ENCODE measurements around the gene AGAP1.

The AGAP1 gene

DNA sequence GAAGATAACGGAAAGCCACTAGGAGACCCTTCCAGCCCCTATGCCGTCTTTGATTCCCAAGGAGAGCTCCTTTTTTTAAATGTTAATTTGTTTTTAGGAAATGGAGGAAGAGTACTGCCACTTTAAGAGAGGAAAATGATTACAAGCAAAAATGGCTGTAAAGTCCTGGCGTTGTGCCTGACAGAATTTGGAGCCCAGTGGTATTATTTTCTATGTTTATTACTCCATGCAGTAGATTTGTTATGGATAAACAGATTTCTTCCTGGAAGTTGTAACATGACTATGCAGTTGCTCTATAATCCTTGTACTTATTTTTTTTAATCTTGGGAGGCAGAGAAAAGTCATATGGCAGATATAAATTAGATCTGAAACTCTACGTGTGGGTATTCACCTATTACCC lies 533.0 kb downstream of the AGAP1 start:
- no peak for DNase-seq

DNA sequence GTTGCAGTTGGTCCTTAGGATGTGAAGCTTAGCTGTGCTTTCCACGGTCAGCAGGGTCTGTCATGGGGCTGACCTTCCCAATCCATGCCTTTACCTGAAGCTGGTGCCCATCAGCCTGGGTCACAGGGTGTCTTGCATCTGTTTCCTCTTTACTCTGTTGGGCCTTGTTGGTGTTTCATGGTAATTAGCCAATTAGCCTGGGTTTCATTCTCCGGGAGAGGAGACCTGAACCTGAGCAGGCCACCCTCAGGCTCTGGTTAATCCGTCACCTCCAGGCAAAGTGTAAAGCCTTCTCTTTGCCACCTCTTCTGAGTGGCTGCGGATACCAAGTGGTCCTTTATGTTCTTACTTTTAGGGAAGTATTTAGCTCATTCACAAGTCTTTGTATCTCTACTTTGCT lies 534.2 kb downstream of the AGAP1 start:
- no peak for DNase-seq

DNA sequence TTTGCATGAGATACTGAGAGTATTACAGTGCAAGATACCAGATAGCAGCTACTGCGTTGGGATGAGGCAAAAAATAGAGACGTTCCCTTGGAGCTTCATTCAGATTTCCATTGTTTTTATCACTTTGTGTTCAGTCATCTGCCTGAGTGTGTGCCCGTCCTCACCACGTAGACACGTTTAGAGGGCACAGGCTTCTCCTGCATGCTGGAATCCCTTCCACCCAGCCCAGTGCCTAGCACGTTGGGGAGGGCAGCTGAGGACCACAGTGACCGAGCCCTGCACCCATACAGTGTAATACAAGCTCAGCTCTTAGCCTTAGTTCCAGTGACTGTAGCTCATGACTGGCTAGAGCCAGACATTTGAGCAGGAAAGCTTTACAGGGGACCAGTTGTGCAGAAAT lies 539.6 kb downstream of the AGAP1 start:
- DNase-seq, result no peak

DNA sequence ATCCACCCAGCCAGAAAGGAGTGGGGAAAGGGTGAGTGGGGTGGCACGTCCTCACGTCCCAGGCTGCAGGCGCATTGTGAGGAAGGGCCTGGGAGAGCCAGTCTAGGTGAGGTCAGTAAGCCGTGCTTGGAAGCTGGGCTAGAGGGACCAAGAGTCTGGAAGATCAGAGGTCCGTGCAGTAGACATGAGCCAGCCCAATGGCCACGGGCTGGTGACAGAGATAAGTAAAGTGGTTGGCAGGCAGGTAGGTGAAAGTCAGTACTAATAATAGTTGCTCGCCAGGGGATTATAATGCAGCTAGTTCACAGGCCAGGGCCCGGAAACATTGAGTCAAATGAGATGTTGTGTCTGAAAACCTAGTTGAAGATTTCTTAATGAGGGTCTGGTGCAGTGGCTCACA lies 541.1 kb downstream of the AGAP1 start:
- DNase-seq, result no peak

DNA sequence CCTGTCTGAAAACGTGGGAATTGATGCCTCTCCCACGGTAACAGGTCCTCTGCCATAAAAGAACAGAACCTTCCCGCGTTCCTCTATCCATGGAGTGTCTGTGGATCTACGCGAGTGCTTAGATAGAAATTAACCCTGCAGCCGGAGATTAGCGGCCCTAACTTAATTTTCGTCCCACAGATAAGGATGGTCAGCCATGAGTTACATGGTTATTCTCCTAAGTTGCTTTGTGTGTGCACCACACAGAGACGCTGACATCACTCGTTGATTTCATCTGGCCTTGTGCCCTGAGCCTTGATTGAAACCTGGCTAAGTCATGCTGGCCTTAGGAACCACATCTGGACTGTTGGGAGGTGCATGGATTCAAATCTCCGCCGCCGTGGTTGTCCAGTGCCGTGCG lies 542.2 kb downstream of the AGAP1 start:
- DNase-seq, result no peak

DNA sequence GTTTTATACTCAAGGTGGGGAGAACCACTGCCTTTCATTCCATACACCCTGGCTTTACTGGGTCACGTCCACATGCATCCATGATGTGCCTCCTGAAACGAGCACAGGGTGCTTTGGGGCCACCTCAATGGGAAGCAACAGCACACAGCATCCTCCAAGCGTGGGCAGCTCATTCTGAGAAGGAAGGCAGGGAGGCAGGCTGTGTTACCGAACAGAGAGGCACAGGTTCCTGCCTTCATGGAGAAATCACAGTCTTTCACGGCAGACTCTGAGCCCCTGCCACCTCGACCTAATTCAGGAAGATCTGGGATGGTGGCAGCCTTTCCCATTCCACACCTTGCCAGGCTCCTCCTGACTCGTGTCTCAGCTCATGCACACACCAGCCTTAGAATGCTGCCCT lies 544.3 kb downstream of the AGAP1 start:
- DNase-seq, result no peak

DNA sequence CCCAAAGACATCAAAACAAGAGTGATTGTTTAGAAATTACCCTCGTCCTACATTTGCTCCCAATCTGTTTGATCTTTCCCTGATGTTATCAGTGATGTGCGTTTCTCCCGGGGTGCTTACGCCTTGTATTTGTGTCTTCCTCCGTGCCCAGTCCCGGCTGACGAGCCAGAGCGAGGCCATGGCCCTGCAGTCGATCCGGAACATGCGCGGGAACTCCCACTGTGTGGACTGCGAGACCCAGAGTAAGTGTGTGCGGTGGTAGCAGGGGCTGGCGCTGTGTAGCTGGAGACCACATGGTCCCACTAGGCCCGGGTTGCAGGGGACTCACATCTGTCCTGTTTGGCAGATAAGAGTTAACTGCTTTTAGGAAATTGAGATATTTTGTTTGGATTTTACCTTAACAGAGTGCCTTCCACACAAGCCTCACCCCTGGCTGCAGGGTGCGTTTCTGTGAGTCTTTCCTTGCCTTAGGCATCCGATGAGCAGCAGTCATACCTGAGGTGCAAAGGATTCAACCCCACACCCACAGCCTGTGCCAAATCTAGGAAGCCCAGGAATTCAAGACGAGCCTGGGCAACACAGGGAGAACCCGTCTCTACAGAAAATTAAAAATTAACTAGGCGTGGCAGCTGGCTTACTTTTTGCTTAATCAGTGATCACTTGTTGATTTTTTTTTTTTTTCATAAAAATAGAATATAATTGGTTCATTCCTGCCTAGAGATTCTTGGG lies 546.9 kb downstream of the AGAP1 start:
- DNase-seq, result no peak

DNA sequence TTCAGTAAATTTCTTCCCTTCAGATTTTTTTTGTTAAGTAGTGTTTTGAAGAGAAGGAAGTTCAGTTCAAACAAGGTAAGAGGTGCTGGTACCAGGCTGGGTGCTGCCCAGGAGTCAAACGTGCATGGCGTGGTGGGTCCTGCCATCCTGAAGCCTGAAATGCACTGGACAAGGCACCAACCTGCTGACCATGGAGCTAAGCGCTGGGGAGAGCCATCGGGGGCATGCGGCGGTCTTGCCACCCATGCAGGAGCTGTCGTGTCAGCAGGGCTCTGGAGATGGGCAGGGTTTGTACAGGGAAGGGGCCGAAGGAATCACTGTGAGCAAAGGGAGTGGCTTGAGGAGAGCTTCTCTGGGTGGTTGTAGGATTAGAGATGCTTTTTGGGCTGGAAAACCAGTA lies 547.8 kb downstream of the AGAP1 start:
- DNase-seq, result no peak

DNA sequence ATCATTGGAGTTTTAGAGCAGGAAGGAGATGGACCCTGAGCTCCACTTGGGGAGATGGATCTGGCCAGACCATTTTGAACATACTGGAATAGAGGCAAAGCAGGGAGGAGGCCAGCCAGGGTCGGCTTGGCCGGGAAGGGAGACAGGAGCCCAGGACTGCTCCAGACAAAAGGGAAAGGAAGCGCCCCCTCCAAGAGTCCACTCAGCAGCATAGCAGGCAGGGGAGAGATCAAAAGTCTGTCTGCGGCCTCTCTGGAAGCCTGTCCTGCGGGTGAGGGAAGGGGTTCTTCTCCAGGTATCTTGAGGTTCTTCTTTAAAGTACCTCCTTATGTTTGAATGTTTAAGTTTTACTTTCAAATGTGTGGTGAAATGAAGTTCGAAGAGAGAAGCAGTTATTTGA lies 548.2 kb downstream of the AGAP1 start:
- no peak for DNase-seq

DNA sequence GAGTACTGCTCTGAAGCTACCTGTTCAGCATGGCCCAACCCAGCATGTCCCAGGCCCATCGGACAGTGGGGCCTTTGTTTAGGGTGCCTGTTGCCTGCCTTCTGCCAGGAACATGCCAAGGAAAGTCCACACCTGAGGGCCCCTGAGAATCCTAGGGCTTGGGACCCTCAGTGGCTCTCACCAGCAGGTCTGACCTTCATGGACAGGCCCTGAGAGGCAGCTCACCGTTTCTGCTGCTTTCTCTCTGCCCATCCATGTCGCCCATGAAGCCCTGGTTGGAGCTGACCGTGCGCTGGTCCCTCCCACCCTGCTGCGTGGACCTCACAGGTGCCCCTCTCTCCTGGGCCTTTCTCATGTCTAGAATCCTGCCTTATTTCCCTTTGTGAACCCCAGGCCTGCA lies 550.3 kb downstream of the AGAP1 start:
- no peak for DNase-seq

DNA sequence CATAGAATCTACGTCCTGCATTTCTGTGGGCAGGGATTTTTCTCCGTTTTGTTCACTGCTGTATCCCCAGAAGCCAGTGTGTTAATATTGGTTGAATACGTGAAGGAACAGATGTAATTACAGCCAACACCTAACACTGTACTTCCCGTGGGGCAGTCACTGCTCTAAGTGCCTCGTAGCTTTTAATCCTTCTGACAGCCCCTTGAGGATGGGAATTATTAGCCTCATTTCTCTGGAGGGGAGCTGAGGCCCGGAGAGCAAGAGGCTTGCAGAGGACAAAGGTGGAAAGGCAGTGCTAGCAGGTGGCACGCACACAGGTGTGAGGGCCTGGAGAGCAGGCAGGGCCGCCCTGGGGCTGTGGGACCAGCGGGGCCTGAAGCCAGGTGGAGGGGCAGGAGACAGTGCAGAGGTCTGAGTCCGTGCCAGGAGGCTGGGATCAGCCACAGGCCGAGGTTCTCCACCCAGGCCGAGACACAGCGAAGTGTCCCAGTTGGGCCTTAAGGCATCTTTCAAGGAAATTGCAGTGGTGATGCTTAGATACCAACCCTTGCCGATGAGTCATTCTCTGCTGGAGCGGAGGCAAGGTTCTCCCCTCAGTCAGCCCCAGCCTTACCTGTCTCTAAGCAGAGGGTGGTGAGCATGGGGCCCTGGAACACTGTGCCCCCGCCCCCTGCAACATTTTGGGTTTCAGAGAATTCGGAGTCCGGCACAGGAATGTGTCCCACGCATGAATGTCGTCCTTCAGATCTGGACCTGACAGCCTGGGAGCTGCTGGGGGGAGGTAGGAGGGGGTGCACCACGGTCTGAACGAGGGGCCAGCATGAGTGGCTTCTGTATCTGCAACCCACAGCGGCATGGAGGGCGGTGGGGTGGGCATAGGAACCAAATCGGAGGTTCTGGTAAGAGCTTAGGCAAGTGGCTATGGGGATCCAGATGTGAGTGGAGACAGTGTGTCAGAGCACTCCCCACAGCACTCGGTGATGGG lies 551.7 kb downstream of the AGAP1 start:
- DNase-seq, result no peak

DNA sequence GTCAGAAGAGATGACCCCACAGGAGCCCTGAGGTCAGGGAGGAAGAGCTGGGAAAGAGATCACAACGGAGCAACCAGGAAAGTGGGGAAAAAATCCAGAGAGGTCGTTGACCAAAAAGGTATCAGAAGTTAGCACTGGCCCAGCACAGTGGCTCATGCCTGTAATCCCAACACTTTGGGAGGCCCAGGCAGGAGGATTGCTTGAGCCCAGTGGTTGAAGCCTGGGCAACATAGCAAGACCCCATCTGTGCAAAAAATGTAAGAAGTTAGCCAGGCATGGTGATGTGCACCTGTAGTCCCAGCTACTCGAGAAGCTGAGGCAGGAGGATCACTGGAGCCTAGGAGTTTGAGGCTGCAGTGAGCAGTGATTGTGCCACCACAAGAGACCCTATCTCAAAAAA lies 552.9 kb downstream of the AGAP1 start:
- DNase-seq, result no peak

DNA sequence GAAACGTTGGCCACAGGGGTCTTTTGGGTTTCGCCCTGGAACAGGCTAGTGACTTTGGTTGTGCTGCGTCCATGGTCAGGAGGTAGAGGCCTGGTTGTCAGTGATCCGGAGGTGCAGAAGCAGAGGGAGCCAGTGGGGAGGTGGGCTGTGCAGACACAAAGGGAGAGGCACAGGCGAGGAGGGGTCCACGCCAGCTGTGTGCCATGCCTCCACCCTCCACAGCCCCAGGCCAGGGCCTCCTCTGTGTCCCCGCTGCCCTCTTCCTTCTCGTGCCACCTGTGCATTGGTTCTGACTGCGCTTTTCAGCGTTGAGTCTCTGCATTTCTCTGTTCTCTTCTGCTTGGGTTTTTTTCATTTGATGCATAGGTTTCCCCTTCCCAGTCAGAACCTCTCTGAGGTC lies 553.3 kb downstream of the AGAP1 start:
- DNase-seq, result no peak

DNA sequence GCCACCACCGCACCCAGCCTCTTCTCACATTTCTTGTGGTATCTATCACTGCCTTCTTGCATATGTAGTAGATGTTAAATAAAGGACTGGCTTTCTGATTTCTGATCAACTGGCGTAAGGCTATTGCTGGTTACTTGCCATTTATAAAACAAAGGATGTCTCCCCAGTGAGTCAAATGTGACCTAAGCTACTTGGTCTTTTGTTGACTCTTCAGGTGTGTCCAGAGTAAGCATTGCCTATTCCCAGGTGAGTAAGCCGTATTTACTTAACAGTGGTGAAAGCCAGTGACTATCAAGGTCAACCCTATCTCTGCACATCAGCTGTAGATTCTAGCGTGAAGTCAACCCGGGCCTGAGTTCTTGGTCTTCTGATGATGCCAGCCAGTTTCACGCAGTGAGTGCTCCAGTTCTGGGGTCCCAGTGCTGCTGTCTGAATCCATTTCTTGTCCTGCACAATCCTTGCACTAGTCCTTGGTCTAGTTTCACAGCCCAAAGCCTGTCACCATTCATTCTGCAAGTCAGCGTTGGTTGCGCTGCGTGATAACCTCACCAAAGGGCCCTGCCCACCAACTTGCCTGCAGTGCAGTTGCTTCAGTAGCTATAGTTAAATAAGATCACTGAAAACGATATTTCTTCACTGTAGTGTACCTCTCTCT lies 554.2 kb downstream of the AGAP1 start:
- DNase-seq, result no peak

DNA sequence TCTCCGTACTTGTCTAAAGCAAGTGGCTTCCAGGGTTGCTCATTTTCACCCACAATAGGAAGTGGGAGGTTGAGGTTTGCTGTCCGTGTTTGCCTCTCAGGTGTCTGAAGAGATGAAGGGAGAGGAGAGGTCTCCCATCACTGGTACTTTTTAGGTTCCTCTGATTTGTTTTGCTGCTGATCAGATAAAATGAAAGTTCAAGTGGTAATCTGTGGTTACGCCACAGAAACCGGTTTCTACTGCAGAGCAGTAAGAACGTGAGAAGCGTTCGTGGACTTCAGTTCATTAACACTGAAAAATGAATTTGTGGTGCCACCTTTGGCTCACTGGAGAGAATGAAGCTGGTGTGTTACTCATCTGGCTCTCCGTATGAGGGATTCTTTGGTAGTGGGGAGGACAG lies 556.1 kb downstream of the AGAP1 start:
- no peak for DNase-seq

DNA sequence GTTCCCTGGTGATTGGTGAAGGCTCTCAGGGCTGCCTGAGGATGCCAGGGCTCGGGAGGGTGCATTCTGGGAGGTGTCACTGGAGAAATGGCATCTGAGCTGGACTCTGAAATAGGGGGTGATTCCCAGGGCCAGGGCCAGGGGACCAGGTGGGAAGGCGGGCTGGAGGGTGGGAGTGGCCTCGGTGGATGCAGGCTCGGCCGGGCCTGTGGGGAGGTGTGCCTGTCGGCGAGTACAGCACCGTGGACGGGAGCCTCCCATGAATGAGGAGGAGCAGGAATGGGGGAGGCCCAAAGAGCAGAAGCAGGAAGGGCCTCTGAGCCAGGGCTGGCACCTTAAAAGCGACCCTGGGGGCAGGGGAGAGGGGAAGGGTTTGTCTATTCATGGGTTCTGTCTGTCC lies 557.5 kb downstream of the AGAP1 start:
- no peak for DNase-seq

DNA sequence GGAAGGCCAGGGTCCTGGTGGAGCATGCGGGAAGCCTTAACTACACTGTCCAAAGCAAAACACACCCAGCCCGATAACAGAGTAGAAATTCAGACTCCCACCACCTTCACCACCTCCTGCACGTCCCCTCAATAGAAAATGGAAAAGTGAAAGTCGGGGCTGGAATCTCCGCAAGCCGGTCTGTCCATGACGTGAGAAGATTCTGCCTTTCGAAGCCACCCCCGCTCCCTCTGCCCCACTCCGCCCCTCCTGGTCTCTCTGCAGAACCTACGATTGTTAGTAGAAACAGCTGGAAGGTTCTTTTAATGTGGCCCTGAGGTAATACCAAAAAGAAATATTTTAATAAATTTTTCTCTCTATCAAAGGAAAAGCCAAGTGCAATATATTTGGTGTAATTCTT lies 558.0 kb downstream of the AGAP1 start:
- DNase-seq, result no peak

DNA sequence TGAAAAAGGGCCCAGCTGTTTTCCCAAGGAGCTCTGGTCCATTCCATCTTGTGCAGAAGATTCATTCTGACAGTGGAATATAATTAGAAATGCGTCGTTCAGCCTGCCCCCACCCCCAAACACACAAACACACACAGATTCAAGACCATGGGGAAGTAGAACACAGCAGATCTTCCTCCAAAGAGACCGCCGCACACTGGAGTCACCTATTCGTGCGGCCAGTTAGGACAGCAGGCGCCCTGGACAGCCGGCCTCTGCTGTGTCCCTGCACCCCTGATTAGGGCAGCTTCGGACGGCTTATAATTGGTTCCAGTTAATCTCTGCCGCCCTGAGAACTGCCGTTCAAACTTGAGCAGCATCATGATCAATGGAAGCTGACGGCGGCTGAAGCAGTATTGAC lies 558.4 kb downstream of the AGAP1 start:
- DNase-seq, result no peak

DNA sequence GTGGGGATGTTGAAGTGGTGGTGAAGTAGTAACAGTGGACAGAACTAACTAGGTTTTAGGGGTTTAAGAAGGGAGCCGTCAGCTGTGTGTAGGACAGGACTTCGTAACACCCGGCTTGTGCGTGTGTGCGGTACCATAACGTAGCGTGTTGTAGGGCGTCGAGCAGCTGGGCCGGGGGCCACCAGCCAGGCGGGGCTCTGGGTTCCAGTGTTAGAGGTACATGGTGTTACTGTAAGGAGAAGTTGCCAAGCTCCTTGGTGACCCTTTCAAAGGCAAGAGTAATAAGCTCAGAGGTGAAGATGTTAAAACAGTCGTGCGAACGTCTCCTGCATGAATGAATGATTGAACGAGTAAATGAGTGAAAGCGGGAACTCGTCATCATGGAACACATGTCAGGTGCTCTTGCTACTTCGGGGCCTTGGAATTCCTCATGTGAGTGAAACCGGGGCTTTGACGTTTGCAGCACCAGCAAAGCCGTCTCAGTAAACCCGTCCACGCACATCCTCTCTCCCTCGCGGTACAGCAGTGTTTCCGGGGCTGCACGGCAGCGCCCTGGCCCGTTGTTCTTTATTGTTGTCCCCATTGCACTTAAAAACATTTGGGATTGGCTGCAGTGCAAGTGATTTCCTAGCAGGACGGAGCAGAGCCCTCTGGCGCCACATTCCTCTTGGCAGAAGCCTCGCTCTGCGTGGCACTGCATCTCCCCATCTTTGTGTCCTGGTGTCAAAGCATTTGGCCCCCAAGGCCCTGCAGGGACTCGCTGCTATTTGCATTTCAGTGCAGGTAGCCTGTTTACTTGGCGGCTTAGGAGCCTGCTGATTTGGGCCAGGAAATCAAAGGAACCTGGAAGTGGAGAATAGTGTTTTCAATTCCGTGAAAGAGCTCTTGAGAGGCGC lies 559.3 kb downstream of the AGAP1 start:
- no peak for DNase-seq

DNA sequence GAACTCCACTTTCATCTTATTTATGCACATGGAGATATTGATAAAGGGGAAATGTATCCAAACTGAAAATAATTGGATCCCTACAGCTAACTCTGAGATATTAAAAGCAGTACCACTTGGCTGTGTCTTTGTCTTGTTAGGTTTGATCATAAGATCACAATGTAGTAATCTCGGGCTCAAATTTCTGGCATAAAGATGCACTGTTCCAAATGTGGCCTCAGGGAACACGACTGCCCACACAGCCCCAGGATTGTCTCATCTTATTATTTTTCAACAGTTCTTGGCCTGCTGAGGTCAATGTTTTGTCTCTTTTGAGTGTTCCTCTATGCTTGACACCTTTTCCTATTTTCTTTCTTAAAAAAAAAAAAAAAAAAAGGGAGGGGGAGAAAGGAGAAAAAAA lies 560.3 kb downstream of the AGAP1 start:
- DNase-seq, result no peak

DNA sequence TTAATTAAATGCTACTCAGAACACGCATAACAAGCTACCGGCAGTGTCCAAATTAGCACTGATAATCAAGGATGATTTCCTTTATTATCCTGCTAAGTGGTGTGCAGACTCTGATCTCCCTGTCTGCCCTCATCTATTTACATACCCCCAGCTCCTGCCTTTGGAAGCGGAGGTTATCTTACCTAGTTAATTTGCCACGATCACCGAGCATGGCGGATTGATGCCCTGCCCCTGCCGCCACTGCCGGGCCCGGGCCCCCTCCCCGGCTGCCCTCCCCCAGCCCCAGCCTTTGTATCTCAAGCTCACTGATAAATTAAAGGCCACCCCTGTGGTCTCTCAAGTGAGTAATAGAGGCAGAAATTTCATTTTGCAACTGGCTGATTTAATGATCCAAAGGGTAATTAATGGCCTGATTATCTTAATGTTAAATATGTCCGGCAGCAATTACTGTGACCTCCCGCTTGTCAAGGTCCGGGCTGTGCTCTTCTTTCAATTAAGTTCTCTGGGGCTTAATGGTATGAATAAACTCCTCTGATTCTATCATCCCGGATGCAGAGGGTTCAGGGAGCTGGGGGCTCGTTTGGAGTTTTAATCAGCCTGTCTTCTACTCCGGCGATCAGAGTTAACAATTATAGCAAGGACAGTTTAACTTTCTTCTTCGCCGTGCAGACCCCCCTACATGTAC lies 560.9 kb downstream of the AGAP1 start:
- no peak for DNase-seq

DNA sequence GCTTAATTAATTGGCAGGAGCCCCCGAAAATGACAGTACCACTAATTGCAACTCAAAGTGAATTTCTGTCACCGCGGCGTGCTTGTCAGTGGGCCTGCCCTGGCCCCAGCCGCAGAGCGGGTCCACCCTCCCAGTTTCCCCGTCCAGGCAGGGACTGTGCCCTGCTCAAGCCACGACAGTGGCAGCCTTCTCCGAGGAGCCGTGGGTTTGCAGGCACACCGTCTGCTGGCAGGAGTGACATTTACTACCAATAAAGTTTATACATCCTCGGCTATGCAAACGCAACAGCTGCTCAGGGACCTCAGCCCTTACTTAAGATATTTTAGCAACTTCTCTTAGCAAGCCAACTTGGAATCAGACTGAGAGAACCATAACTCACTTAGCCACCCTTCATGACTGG lies 561.6 kb downstream of the AGAP1 start:
- no peak for DNase-seq
